ENCODE results near the gene SPTLC2.
A peak's percentile ranks its signal among the peaks of the same experiment; 100 is the strongest.

SPTLC2 gene

DNA sequence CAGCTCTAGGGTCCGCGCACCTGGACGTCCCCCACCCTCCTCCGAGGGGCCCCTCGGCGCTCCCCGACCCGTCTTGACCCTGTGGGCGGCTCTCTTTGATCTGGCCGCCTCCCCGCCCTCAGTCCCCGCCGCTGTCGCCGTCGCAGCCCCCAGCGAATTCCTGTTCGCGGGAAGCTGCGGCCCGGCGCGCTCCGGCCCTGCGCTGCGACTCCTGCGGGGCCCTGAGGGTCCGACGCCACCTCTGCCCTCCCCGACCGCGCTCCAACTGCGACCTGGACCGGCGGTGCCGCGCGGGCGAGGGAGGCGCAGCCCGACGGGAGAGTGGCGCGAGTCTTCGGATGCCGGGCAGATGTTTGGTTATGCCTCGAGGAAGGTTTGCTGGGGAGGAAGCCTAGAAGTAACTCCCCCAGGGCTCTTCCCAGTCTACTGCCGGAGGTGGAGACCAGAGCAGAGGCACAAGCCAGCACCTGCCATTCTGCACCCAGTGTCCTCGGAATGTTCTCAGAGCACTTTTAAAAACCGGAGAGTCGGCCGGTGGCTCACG lies 117.4 kb downstream of the SPTLC2 start:
- DNase-seq, result peak; percentile 54

DNA sequence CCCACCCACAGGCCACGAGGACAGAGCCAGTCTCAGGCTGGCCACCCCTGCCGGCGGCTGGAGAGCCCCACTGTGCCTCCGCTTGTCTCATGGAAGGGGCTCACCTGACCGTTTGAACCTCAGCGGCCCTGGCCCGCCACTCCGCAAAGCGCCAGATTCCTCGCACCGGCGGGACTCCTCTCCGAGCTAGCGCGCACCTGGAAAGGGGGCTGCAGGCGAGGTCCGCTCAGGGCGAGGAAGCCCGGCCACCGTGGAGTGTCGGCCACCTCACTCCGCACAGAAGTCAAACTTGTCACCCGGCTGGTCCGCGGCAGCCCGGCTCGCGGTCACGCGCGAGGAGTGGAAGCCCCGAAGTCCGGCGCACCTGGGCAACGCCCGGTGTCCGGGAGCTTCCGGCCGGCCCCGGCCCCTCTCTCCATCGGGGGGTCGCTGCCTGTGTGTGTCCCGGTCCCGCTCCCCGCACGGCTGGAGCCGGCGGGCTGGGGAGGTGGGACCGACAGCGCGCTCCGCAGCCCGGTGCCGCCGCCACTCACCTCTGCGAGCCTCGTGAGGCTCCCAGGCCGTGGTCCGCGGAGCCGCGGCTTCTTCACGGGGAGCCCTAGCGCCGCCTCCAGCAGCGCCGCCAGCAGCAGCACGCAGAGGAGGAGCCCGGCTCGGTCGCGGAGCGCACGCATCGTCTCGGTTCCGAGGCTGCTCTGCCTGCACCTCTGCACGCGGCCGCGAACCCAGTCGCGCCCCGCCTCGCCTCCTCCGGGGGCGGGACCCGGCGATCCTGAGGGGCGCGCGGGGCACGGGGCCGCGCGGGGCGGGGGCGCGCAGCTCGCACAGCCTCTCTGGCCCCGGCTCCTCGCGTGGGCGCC lies 118.1 kb downstream of the SPTLC2 start, which contains the start of gene ISM2:
ISM2 (minus strand) TSS at position 697 of the 860 bp plus-strand sequence; CDS start at position 674, 23 bp downstream.
- peak; percentile 29 for DNase-seq

DNA sequence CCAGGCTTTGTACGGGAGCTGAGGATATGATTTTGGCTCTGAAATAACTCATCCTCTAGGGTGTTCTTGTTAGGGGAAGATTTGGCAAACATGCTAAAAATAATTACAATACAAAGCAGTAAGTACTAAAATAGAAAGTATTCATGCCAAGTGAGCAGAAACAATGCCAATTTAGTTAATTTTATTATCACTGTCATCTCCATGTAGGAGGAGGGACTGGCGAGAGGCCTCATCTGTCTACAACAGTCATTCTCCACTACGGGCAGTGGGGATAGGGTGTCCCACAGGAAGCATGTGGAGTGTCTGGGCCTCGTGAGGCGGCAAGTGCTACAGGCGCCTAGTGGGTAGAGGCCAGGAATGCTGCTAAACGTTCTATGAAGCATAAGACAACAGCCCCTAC lies 121.1 kb downstream of the SPTLC2 start:
- DNase-seq, result no peak

DNA sequence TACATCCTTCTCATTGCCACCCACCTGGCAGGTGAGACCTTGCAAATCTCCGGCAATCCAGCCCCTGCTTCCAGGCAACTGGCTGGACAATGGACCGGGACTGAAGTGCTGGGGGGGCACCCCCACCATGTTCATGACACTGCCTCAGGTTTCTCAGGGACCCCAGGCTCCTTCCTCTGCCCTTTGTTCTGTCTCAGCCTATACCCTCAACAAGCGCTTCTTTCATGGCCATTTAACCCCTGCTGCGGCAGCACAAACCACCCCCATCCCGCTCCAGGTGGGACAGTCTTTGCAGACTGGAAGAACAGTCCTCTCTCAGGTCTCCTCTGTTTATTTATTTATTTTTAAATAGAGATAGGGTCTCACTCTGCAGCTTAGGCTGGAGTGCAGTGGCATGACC lies 125.4 kb downstream of the SPTLC2 start:
- no peak for DNase-seq

DNA sequence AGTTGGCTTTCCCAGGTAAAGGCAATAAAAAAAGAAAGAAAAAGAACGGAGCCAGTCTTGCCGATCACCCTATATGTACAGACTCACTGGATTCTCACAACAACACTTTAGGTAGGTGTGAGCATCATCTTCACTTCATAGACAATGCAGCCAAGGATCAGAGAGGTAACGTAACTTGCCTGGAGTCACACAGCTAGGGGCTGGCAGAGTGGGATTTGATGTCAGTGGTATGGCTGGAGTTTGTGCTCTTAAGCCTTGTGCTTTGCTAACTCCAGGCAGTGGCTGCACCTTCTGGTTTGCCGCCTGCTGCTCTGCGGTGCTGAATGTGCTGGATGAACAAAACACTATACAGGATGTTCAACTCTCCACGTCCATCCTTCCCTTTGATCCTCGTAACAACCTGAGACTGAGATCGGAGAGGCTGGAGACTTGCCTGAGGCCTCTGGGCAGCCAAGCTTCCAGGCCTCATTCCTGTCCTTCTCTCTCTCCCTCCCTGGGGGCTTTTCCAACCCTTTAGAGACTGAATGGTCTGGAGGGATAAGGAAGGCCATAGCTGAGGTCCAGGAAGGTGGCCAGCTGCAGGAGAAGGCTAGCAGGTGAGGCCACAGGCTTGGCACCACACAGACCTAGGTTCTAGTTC lies 126.0 kb downstream of the SPTLC2 start:
- DNase-seq, result no peak

- DNase-seq, result no peak
Observed at GRCh38 chr14:77489041-77489440, 127.4 kb downstream of the SPTLC2 start.

DNA sequence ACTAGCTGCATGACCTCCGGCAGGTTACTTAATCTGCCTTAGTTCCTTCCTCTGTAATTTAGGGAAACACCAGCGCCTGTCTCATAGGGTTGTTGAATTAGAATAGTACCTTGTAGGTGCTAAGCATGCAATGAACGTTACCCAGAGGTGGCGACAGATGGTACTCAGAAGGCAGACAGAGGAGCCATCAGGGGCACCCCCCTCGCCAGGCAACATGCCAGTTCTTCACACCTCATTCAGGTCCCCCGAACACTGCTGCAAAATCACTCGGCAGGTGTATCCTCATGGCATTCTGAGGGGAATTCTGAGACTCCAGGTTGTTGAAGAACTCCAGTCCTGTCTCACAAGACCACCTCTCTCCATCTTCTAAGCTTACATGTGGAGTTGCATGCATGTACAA lies 127.9 kb downstream of the SPTLC2 start:
- no peak for DNase-seq

GRCh38 chr14:77485901-77486678 lies 130.3 kb downstream of the SPTLC2 start:
- no peak for DNase-seq

GRCh38 chr14:77485256-77485655 lies 131.2 kb downstream of the SPTLC2 start:
- no peak for DNase-seq

- no peak for DNase-seq
Observed at GRCh38 chr14:77482422-77482821, 134.0 kb downstream of the SPTLC2 start.

GRCh38 chr14:77478796-77479195 lies 137.6 kb downstream of the SPTLC2 start:
- no peak for DNase-seq

DNA sequence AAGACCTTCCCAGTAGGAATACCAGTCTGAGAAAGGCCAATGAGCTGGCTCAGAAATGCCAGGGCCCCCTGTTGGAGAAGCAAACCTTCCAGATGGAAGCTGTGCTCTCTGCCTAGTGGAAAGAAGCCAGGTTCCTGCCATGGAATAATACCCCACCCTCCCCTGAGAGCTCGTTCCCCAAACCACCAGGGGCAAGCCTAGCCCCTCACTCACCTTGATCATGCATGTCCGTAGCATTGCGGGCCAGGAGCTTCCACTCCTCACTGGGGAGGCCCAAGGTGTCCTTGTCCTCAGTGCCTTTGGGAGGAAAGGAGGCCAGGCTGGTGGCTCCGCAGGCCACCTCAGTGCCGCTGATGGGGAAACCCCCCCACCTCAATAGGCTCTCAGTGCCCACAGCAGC lies 138.4 kb downstream of the SPTLC2 start:
- no peak for DNase-seq

GRCh38 chr14:77475432-77476115 lies 140.9 kb downstream of the SPTLC2 start:
- DNase-seq, result no peak

- DNase-seq, result no peak
Observed at GRCh38 chr14:77474479-77475177, 141.8 kb downstream of the SPTLC2 start.

DNA sequence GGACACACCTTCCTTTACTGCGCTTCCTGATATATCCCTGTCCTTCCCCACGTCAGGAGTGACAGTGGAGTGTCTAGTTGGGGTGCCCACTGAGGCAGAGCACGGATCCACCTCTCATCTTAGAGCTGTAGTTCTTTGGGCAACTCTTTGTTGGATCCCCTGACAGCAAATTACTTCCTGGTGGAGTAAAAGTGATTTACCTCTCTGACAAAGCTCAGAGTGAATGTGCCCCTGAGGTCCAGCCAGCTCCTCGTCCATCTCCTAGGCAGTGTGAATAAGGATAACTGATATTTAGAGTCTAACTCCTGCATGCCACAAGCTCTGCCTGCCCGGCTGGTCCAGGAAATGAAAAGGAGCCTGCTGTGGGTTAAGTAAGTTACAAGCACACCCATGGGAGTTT lies 142.5 kb downstream of the SPTLC2 start:
- DNase-seq, result no peak

GRCh38 chr14:77470224-77470870 lies 146.1 kb downstream of the SPTLC2 start:
- no peak for DNase-seq

GRCh38 chr14:77469539-77469938 lies 146.9 kb downstream of the SPTLC2 start:
- no peak for DNase-seq

- DNase-seq, result no peak
Observed at GRCh38 chr14:77469067-77469505, 147.4 kb downstream of the SPTLC2 start.

- DNase-seq, result no peak
Observed at GRCh38 chr14:77467801-77468200, 148.6 kb downstream of the SPTLC2 start.

DNA sequence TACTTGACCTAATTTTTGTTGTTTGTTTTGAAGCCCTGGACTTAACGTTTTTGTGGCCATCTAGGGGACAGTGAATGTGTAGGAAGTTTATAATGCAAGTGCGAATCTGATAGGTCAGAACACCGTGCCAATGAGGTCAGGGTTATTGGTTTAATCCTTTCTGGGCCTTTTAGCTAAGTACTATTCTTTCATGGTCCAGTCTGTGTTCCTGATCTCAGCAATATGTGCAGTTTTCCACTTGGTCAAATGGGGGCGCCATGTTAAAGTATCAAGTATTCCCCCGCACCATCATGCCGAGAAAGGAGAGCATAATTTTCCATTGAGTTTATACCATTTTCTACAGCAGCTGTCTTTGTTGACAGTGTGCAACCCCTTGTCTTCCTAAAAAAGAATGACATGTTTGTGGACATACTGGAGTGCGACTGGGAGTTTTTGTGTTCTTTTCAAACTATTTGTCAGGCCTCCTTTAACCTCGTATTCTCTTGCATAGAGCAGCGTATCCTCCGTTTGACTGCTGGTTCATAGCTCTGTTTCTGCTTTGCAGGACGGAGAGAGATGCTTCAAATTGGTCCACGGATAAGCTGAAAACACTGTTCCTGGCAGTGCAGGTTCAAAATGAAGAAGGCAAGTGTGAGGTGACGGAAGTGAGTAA lies 157.2 kb downstream of the SPTLC2 start:
- DNase-seq, result peak; percentile 32
